PFSK-1 (cell line): ENCODE data around the gene TRPM2.

Source experiments
- POLR2AphosphoS5 ChIP-seq: IDR thresholded peaks from 2 replicates; pipeline ENCODE4 v1.6.1; 2012; ENCODE audit warnings: low read depth, mild to moderate bottlenecking, control low read depth, low read length, moderate library complexity
- SIN3A ChIP-seq: IDR thresholded peaks from 2 replicates; pipeline ENCODE4 v1.6.1; 2012; ENCODE audit warnings: mild to moderate bottlenecking, low read length, moderate library complexity, borderline replicate concordance; ENCODE audit not compliant: insufficient read depth
- TAF1 ChIP-seq: IDR thresholded peaks from 2 replicates; pipeline ENCODE4 v1.6.1; 2012; ENCODE audit warnings: low read length, control low read depth, borderline replicate concordance; ENCODE audit not compliant: insufficient read depth
- TF ChIP-seq, protein P1 (sequence below), 2 experiments: IDR thresholded peaks; 2 replicates each; pipeline versions ENCODE4 v1.6.1 to v1.8.0; 2011 to 2012; ENCODE audit warnings: low read depth in 2 of 2, low read length in 2 of 2, control low read depth in 1 of 2, inconsistent platforms in 1 of 2, mild to moderate bottlenecking in 1 of 2, moderate library complexity in 1 of 2; ENCODE audit not compliant: insufficient read depth in 1 of 2

DNA sequence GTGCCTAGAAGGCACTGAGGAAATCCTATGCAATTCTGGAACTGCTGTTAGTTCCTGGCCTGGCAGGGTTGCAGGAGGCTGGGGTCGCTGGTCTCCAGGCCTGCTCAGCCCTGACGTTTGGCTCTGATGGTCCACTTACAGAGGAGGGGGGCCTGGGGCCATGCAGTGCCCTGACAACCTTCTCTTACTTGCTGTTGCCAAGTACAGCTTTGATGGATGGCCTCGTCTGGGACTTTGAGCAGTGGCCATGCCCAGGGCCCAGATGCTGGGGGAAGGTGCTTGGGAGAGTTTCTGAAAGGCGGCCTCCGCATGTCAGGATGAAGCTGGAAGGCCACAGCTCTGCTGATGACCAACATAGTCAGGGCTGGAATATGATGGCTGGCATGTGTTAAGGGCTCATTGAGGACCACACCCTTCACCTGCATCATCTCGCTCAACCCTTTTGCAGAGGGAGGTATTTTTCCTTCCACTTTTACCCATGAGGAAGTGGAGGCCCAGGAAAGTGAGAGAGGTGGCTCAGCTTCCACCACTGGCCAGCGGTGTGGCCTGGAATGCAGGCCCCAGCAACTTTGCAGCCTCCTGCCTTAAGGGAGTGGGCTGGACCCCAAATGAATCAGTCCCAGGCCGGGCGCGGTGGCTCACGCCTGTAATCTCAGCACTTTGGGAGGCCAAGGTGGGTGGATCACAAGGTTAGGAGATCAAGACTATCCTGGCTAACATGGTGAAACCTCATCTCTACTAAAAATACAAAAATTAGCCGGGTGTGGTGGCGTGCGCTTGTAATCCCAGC lies 67.2 kb downstream of the TRPM2 start:
- no peak for TF ChIP-seq TAF1
- TF ChIP-seq, protein P1, sequence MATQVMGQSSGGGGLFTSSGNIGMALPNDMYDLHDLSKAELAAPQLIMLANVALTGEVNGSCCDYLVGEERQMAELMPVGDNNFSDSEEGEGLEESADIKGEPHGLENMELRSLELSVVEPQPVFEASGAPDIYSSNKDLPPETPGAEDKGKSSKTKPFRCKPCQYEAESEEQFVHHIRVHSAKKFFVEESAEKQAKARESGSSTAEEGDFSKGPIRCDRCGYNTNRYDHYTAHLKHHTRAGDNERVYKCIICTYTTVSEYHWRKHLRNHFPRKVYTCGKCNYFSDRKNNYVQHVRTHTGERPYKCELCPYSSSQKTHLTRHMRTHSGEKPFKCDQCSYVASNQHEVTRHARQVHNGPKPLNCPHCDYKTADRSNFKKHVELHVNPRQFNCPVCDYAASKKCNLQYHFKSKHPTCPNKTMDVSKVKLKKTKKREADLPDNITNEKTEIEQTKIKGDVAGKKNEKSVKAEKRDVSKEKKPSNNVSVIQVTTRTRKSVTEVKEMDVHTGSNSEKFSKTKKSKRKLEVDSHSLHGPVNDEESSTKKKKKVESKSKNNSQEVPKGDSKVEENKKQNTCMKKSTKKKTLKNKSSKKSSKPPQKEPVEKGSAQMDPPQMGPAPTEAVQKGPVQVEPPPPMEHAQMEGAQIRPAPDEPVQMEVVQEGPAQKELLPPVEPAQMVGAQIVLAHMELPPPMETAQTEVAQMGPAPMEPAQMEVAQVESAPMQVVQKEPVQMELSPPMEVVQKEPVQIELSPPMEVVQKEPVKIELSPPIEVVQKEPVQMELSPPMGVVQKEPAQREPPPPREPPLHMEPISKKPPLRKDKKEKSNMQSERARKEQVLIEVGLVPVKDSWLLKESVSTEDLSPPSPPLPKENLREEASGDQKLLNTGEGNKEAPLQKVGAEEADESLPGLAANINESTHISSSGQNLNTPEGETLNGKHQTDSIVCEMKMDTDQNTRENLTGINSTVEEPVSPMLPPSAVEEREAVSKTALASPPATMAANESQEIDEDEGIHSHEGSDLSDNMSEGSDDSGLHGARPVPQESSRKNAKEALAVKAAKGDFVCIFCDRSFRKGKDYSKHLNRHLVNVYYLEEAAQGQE (IDR thresholded peaks at IDR 0.05; ENCODE audit: insufficient read depth in 1 of 2, low read depth in 2 of 2, low read length in 2 of 2) = no peak
- TF ChIP-seq SIN3A = no peak
- TF ChIP-seq POLR2AphosphoS5 = no peak
